HepG2 (cell line): ENCODE data around the gene SMAD3. TPM values are rescaled to one million over a fixed set of nuclear protein-coding genes. Genes with fewer than 3 reads are reported as not detected.

Experiments
- ATF6 ChIP-seq: sonication (generic); formaldehyde crosslinking; conservative IDR thresholded peaks from 2 replicates; pipeline ENCODE4 v1.4.0; 2020; ENCODE audit warnings: missing genetic modification reagents
- EHMT2 ChIP-seq: fragments of 200-600 bp; sonication (generic); IDR thresholded peaks from 2 replicates; pipeline ENCODE4 v1.7.0; 2017; ENCODE audit warnings: antibody characterized with exemption, low read depth, low read length, borderline replicate concordance
- KDM5A ChIP-seq: fragments of 200-600 bp; sonication (generic); IDR thresholded peaks from 2 replicates; pipeline ENCODE4 v1.7.0; 2018; ENCODE audit warnings: antibody characterized with exemption, mild to moderate bottlenecking, low read length, borderline replicate concordance
- LBX2 ChIP-seq: sonication (generic); formaldehyde crosslinking; IDR thresholded peaks from 2 replicates; pipeline ENCODE4 v1.5.0; 2020; ENCODE audit warnings: missing genetic modification reagents, mild to moderate bottlenecking, borderline replicate concordance
- NFKB2 ChIP-seq: sonication (generic); formaldehyde crosslinking; IDR thresholded peaks from 2 replicates; pipeline ENCODE4 v1.4.0; 2020; ENCODE audit warnings: missing genetic modification reagents, borderline replicate concordance
- RARG ChIP-seq: sonication (generic); formaldehyde crosslinking; IDR thresholded peaks from 2 replicates; pipeline ENCODE4 v1.4.0; 2020; ENCODE audit warnings: low read depth, mild to moderate bottlenecking, missing genetic modification reagents
- TAF1 ChIP-seq: sonication (generic); formaldehyde crosslinking; IDR thresholded peaks from 2 replicates; pipeline ENCODE4 v1.4.0; 2020; ENCODE audit warnings: missing genetic modification reagents
- TCF7L2 ChIP-seq: IDR thresholded peaks from 2 replicates; pipeline ENCODE4 v1.6.1; 2011; ENCODE audit warnings: mild to moderate bottlenecking, low read depth, low read length, moderate library complexity
- ZHX2 ChIP-seq, 2 experiments: sonication (generic) in 1 of 2; formaldehyde crosslinking in 1 of 2; IDR thresholded peaks; 2 replicates each; pipeline versions ENCODE4 v1.6.1 to v1.9.0; 2014 to 2022; ENCODE audit warnings: antibody characterized with exemption in 1 of 2, borderline replicate concordance in 1 of 2, inconsistent platforms in 1 of 2, low read depth in 1 of 2, missing genetic modification reagents in 1 of 2
- ZNF10 ChIP-seq: sonication (generic); formaldehyde crosslinking; IDR thresholded peaks from 2 replicates; pipeline ENCODE4 v1.4.0; 2020; ENCODE audit warnings: mild to moderate bottlenecking, low read depth, missing genetic modification reagents, borderline replicate concordance
- ZNF225 ChIP-seq: sonication (generic); formaldehyde crosslinking; IDR thresholded peaks from 2 replicates; pipeline ENCODE4 v1.4.0; 2020; ENCODE audit warnings: mild to moderate bottlenecking, missing genetic modification reagents
- ZNF263 ChIP-seq: sonication (generic); formaldehyde crosslinking; IDR thresholded peaks from 2 replicates; pipeline ENCODE4 v1.4.0; 2020; ENCODE audit warnings: missing genetic modification reagents
- ZNF564 ChIP-seq: sonication (generic); formaldehyde crosslinking; IDR thresholded peaks from 2 replicates; pipeline ENCODE4 v1.8.1; 2023; ENCODE audit warnings: mild to moderate bottlenecking, missing genetic modification reagents
- polyA plus RNA-seq, 8 experiments: library from polyadenylated mRNA; depleted of rRNA in 3 of 8; stranded (reverse) in 7 of 8; unstranded in 1 of 8; fragments of >200 nt; fragmentation: Illumina TruSeq in 4 of 8; extraction: Trizol in 4 of 8; gene quantifications; 2 replicates each; pipeline versions ENCODE4 v1.2.1 to v1.2.3, GENCODE V29; 2011 to 2016; ENCODE audit warnings: low read depth in 4 of 8, missing spikeins in 1 of 8, mixed read lengths in 1 of 8; ENCODE audit not compliant: insufficient read depth in 1 of 8
- total RNA-seq, 5 experiments: library from RNA; depleted of rRNA; stranded (reverse); fragments of >200 nt; fragmentation: Illumina TruSeq; extraction: Trizol; gene quantifications; 2 replicates each; pipeline ENCODE4 v1.2.3, GENCODE V29; 2016; ENCODE audit warnings: low read depth in 1 of 5
- TF ChIP-seq, protein P1 (sequence below): sonication (generic); formaldehyde crosslinking; IDR thresholded peaks from 2 replicates; pipeline ENCODE4 v1.9.0; 2021; ENCODE audit warnings: missing genetic modification reagents, mild to moderate bottlenecking, borderline replicate concordance

The SMAD3 gene
- total and polyA plus RNA-seq, 2 of the 13 experiments (the other 11 are each of a cell fraction or from before 2014, with no cell fraction given): 8.6 to 56.3 TPM

DNA sequence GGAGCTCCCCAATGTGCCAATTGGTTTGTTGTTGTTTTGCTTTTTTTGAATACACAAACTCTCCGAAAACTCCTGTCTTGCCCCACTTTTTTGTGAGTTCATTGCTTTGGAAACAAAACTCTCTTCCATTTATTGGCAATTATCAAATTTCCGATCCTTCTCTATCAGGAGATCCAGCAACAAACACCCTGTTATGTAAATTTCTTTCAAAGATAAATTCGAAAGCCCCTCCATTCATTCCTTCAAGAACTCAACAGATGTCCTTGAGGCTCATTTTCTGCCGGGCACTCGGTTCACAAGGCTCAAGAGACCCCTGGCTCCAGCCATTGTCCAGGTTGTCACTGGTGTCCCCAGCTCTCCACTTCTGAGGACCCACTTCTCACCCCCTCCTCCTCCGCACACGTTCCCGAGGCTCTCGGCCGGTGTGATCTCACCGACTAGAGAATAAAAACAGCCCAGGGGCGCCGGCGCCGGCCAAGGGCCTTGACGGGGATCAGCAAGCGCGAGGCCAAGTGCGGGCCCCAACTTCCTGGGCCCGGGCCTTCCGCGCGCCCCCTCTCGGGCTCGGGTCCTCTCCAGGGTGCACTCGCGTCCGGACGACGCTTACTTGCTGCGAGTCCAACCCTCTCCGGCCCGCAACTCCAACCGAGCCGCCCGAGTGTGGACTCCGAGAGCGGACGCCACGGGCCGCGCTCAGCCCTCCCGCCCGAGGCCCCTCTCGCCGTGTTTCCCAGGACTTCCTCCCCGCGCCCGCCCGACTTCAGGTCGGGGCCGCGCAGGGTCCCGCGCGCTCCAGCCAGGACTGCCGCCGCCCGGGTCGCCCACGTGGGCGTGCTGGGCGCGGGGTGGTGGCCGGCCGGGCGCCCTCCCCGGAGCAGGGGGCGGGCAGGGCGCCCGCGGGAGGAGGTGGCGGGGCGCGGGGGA, 533 bp upstream of the SMAD3 start (continued):
- TF ChIP-seq ATF6: no peak
- TF ChIP-seq EHMT2: no peak
- TF ChIP-seq KDM5A: no peak
- TF ChIP-seq ZNF263 (CRISPR knock-in tag): no peak; the same call in 1 of the 2 replicates
- no peak for TF ChIP-seq LBX2
- TF ChIP-seq, protein P1, sequence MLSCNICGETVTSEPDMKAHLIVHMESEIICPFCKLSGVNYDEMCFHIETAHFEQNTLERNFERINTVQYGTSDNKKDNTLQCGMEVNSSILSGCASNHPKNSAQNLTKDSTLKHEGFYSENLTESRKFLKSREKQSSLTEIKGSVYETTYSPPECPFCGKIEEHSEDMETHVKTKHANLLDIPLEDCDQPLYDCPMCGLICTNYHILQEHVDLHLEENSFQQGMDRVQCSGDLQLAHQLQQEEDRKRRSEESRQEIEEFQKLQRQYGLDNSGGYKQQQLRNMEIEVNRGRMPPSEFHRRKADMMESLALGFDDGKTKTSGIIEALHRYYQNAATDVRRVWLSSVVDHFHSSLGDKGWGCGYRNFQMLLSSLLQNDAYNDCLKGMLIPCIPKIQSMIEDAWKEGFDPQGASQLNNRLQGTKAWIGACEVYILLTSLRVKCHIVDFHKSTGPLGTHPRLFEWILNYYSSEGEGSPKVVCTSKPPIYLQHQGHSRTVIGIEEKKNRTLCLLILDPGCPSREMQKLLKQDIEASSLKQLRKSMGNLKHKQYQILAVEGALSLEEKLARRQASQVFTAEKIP (CRISPR knock-in tag): no peak
- no peak for TF ChIP-seq TCF7L2
- TF ChIP-seq RARG (CRISPR knock-in tag): no peak
- no peak for TF ChIP-seq ZNF564 (CRISPR knock-in tag)
- no peak for TF ChIP-seq ZNF10 (CRISPR knock-in tag)
- TF ChIP-seq ZHX2 (IDR thresholded peaks at IDR 0.05; ENCODE audit: low read depth): no peak
- peak; percentile 77; the same call in 1 of the 2 replicates for TF ChIP-seq ZHX2 (CRISPR knock-in tag; IDR thresholded peaks at IDR 0.05; ENCODE audit: borderline replicate concordance)
- peak; percentile 60; the same call in 1 of the 2 replicates for TF ChIP-seq TAF1 (CRISPR knock-in tag)
- peak; percentile 47 for TF ChIP-seq NFKB2 (CRISPR knock-in tag)
- peak; percentile 42; the same call in 1 of the 2 replicates for TF ChIP-seq ZNF225
